ENCODE results near the gene PRSS36.
"Not testable (repeated sequence)": the region's sequence is repeated elsewhere in the genome, so short reads cannot be mapped to it uniquely, and the experiment has no call there.

PRSS36 gene

DNA sequence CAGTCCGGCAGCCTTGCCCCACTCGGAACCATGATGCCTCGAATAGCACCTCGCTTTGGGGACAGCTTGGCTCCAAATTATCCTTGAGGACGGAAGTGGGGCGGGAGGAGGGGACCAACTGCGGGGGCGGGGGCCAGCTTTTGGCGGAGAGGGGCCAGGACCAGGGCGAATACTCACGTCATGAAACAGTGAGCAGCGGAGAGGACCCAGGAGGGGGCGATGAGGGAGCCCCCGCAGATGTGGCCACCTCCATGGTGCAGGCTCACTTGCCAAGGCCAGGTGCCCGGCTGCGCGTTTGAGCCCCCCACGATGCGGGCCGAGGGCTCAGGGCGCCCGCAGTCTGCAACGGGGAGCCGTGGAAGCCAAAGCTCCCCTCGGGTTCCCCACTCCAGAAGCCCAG lies 970 bp downstream of the PRSS36 start:
- TF ChIP-seq, protein P1, sequence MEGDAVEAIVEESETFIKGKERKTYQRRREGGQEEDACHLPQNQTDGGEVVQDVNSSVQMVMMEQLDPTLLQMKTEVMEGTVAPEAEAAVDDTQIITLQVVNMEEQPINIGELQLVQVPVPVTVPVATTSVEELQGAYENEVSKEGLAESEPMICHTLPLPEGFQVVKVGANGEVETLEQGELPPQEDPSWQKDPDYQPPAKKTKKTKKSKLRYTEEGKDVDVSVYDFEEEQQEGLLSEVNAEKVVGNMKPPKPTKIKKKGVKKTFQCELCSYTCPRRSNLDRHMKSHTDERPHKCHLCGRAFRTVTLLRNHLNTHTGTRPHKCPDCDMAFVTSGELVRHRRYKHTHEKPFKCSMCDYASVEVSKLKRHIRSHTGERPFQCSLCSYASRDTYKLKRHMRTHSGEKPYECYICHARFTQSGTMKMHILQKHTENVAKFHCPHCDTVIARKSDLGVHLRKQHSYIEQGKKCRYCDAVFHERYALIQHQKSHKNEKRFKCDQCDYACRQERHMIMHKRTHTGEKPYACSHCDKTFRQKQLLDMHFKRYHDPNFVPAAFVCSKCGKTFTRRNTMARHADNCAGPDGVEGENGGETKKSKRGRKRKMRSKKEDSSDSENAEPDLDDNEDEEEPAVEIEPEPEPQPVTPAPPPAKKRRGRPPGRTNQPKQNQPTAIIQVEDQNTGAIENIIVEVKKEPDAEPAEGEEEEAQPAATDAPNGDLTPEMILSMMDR (IDR thresholded peaks at IDR 0.05; ENCODE audit: control extremely low read depth, extremely low read depth, low read depth, missing control alignments): no peak
- DNase-seq (ENCODE audit: extremely low spot score): no peak
- ChIA-PET POLR2A (no interaction called here), CTCF (interaction anchor here (1.1 kb wide), 1 partner anchor 12 kb away, joined by 4 read pairs; no protein-coding TSS in a partner anchor)

DNA sequence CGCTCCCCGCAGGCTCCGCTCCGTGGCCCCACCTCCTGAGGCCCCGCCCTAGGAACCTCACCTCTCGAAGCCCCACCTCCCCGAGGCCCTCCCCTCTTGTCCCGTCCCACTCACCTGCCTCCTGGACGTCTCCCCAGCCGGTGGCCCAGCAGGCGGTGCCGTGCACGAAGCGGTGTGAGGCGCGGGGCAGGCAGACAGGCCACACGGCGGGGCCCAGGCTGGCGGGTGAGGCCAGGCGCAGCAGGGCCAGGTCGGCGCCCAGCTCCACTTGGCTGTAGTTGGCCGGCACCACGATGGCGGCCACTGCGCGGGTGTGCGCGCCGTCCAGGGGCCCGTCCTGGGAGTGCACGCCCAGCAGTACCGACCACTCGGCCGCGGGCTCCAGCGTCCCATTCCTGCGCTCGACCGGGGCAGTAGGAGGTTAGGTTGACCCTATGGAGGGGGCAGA lies 1.6 kb downstream of the PRSS36 start:
- ChIA-PET POLR2A (no interaction called here), CTCF (interaction anchor here (1.1 kb wide), 1 partner anchor 12 kb away, joined by 4 read pairs; no protein-coding TSS in a partner anchor)
- DNase-seq (ENCODE audit: extremely low spot score): no peak
- TF ChIP-seq, protein P1 (IDR thresholded peaks at IDR 0.05; ENCODE audit: control extremely low read depth, extremely low read depth, low read depth, missing control alignments): no peak

DNA sequence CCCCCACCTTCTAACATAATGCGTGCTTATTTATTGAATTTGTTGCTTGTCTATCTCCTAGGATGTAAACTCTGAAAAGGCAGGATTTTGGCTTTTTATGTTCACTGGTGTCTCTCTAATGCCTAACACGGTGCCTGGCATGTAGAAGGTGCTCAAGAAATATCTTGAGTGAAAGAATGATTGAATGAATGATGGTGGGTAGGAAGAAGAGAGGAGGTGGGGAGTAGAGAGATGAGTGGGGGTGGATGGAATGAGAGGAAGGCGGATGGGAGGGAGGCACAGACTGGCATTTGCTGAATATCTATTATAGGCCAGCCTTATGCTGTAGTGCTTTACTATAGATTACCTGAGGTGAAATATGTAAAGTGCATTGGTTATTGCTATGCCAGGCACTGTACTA lies 2.3 kb downstream of the PRSS36 start:
- DNase-seq (ENCODE audit: extremely low spot score): no peak
- POLR2A ChIA-PET: no interaction called here
- TF ChIP-seq, protein P1 (IDR thresholded peaks at IDR 0.05; ENCODE audit: control extremely low read depth, extremely low read depth, low read depth, missing control alignments): no peak
- CTCF ChIA-PET: no interaction called here

DNA sequence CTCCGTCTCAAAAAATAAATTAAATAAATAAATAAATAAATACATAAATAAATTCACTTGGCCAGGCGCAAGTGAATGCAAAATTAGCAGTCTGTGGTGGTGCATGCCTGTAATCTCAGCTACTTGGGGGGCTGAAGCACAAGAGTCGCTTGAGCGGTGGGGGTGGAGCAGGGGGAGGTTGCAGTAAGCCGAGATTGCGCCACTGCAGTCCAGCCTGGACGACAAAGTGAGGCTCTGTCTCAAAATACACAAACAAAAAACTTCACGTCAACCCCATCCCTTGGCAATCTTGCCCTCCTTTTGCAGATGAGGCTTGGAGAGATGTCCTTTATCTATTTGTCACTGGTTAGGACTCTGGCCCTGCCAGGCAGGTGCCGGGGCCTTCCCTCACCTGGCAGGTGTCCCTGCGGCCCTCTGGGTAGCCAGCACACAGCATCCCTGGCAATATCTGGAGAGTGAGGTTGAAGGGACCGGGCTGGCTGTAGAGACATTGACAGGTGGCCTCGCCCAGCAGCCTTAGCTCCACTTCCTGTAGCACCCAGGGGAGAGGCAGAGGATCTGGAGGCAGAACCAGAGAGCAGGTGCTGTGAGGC lies 4.4 kb downstream of the PRSS36 start:
- DNase-seq (ENCODE audit: extremely low spot score): no peak
- CTCF ChIA-PET: interaction anchor here (1.0 to 1.8 kb wide), 4 partner anchors 11 to 21 kb away, joined by 3 to 5 read pairs (median 4); no protein-coding TSS in a partner anchor
- POLR2A ChIA-PET: no interaction called here
- TF ChIP-seq, protein P1 (IDR thresholded peaks at IDR 0.05; ENCODE audit: control extremely low read depth, extremely low read depth, low read depth, missing control alignments): no peak

DNA sequence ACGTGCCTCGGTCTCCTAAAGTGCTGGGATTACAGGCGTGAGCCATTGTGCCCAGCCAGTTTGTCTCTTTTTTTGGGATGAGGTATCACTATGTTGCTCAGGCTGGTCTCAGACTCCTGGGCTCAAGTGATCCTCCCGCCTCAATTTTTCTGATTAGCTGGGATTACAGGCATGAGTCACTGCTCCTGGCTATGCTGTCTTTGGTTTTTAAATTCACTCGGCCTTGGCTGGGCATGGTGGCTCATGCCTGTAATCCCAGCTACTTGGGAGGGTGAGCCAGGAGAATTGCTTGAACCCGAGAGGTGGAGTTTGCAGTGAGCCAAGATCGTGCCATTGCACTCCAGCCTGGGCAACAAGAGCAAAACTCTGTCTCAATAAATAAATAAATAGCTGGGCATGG lies 5.4 kb downstream of the PRSS36 start:
- DNase-seq (ENCODE audit: extremely low spot score); POLR2A ChIA-PET: not testable (repeated sequence)
- CTCF ChIA-PET: interaction anchor here (1.1 to 2.9 kb wide), 4 partner anchors 13 to 169 kb away, joined by 3 to 21 read pairs (median 4); no protein-coding TSS in a partner anchor

DNA sequence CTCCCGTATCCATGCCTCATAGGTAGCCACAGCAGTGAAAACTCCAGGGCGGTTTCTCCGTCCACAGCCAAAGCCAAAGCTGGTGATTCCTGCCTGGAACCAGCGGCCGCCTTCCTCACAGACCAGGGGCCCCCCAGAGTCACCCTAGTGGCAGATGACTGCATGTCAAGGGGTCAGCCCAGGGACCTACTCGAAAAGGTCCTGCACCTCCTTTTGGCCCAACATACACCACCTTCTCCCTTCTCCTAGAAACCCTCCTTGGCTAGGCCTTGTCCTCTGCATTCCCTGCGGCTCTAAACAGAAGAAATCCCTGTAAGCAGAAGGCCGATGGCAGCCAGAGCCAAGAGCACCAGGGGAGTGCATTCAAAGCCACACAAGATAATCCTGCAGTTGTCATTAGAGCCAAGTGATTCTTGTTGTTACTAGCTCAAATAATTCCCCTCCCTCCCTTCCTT lies 6.1 kb downstream of the PRSS36 start:
- CTCF ChIA-PET: interaction anchor here (1.1 to 4.9 kb wide), 9 partner anchors 8 to 204 kb away, joined by 3 to 68 read pairs (median 9); partner anchors contain the start of genes ZNF646 and ZNF668
- TF ChIP-seq, protein P1 (IDR thresholded peaks at IDR 0.05; ENCODE audit: control extremely low read depth, extremely low read depth, low read depth, missing control alignments): no peak
- DNase-seq (ENCODE audit: extremely low spot score): no peak
- POLR2A ChIA-PET: no interaction called here

DNA sequence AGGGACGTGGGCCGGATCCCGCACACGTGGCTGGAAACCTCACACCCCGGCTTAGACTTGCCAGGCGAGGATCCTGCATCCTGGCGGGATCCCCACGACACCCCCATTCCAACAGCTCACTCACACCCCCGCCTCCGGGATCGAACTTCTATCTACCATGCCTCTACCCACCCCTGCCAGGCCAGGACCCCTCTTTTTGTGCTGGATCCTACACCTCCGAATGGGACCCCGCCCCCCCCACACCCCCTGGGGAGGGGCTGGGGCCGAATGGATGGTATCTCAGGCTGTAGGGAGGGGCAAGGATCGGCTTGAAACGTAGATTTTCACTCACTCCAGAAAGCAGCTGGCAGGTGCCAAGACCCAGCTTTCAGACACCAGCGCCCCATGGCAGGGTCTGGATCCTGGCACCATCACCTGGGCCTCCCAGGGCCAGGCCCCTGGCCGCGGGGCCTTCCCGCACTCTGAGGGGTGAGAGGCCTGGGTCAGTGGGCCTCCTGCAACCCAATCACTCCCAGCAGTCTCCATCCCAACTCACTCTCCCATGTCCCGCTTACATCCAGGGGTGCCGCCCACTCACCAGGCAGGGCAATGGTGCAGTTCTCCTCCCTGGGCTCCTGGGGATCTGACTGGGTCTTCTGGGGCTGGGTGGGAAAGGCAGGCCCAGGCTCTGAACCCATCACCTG lies 6.7 kb downstream of the PRSS36 start:
- ChIA-PET CTCF (interaction anchor here (0.6 to 4.9 kb wide), 41 partner anchors 8 to 317 kb away, joined by 3 to 68 read pairs (median 6); partner anchors contain the start of genes ARMC5, FUS, KAT8 and PYDC1), POLR2A (interaction anchor here (1.3 to 1.8 kb wide), 3 partner anchors 25 to 41 kb away, joined by 3 to 29 read pairs (median 10); partner anchors contain the start of genes FUS and KAT8)
- DNase-seq (ENCODE audit: extremely low spot score): no peak
- TF ChIP-seq, protein P1 (IDR thresholded peaks at IDR 0.05; ENCODE audit: control extremely low read depth, extremely low read depth, low read depth, missing control alignments): no peak
